Measurements from ENCODE around the gene PHACTR3.
A peak's percentile ranks its signal among the peaks of the same experiment; 100 is the strongest.

PHACTR3 gene

DNA sequence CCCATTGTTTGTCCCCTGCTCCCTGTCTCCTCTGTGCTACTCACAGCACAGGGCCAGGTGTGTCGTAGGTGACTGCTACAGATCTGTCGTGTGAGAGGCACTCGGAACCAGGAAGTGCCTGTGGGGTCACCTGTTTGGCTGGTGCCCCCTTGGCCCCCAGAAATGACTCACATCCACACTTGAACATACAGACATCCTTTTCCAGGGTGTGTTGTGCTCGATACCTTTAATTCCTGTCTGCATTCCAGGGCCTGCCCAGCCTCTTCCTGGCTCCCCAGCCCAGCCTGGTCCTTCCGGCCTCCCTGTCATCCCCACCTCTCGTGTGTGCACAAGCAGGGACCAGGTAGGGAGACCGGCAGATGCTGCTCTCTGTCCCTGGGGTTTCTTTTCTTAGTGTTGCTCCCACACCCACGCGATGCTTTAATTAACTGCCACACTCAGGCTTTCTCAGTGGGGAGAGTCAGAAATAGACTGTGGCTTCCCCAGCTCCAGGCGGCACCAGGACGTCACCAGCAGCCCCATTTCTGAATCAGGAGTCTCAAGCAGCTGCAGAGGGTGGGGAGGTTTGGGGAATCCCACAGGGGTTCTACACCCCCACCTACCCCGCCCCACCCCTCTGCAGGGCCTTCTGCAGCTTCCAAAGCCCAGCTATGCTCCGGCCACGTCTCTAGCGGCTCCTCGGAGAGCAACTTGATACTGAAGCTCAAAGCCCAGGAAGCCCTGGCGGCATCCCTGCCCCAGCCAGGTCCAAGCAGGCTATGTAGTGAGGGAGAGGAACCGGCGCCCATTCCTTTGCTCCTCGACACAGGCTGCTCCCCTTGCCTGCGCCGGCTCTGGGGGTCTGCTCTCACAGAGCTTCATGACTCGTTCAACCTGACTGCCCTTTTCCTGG lies 226.9 kb downstream of the PHACTR3 start:
- no peak overlapping the region for H3K27ac Mint-ChIP-seq
- H3K36me3 Mint-ChIP-seq (ENCODE audit: low read depth): no peaks in the 10 kb centered on the region
- H3K4me3 Mint-ChIP-seq: no peak overlapping the region
- H3K4me1 Mint-ChIP-seq: peaks cover 51% of the 10 kb centered on the region
- TF ChIP-seq, protein P1, sequence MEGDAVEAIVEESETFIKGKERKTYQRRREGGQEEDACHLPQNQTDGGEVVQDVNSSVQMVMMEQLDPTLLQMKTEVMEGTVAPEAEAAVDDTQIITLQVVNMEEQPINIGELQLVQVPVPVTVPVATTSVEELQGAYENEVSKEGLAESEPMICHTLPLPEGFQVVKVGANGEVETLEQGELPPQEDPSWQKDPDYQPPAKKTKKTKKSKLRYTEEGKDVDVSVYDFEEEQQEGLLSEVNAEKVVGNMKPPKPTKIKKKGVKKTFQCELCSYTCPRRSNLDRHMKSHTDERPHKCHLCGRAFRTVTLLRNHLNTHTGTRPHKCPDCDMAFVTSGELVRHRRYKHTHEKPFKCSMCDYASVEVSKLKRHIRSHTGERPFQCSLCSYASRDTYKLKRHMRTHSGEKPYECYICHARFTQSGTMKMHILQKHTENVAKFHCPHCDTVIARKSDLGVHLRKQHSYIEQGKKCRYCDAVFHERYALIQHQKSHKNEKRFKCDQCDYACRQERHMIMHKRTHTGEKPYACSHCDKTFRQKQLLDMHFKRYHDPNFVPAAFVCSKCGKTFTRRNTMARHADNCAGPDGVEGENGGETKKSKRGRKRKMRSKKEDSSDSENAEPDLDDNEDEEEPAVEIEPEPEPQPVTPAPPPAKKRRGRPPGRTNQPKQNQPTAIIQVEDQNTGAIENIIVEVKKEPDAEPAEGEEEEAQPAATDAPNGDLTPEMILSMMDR (IDR thresholded peaks at IDR 0.05; ENCODE audit: unreplicated experiment in 3 of 3): no peak
- peaks cover 56% of the 10 kb centered on the region for H3K27me3 Mint-ChIP-seq (ENCODE audit: low read depth)
- no peaks in the 10 kb centered on the region for H3K9me3 Mint-ChIP-seq

DNA sequence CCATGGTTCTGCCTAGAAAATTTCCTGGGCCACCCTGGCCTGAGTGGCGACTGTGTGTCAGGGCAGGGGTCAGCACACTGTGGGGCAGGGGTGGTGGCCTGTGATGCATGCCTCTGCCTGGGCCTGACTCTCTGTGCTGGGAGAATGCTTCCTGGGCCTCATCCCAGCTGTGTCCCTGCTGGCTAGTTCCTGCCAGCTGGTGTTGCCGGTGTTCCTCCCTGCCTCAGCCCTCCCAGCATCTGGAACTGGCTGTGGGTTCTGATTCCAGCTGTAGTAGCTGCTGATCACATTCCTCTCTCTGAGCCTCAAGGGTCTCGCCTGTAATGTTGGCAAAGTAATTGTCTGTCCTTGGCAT lies 227.6 kb downstream of the PHACTR3 start:
- H3K4me1 Mint-ChIP-seq: peaks cover 52% of the 10 kb centered on the region
- no peak overlapping the region for H3K27ac Mint-ChIP-seq
- no peaks in the 10 kb centered on the region for H3K36me3 Mint-ChIP-seq (ENCODE audit: low read depth)
- H3K9me3 Mint-ChIP-seq: no peaks in the 10 kb centered on the region
- TF ChIP-seq, protein P1 (IDR thresholded peaks at IDR 0.05; ENCODE audit: unreplicated experiment in 3 of 3): no peak
- H3K4me3 Mint-ChIP-seq: no peak overlapping the region
- peaks cover 56% of the 10 kb centered on the region for H3K27me3 Mint-ChIP-seq (ENCODE audit: low read depth)

DNA sequence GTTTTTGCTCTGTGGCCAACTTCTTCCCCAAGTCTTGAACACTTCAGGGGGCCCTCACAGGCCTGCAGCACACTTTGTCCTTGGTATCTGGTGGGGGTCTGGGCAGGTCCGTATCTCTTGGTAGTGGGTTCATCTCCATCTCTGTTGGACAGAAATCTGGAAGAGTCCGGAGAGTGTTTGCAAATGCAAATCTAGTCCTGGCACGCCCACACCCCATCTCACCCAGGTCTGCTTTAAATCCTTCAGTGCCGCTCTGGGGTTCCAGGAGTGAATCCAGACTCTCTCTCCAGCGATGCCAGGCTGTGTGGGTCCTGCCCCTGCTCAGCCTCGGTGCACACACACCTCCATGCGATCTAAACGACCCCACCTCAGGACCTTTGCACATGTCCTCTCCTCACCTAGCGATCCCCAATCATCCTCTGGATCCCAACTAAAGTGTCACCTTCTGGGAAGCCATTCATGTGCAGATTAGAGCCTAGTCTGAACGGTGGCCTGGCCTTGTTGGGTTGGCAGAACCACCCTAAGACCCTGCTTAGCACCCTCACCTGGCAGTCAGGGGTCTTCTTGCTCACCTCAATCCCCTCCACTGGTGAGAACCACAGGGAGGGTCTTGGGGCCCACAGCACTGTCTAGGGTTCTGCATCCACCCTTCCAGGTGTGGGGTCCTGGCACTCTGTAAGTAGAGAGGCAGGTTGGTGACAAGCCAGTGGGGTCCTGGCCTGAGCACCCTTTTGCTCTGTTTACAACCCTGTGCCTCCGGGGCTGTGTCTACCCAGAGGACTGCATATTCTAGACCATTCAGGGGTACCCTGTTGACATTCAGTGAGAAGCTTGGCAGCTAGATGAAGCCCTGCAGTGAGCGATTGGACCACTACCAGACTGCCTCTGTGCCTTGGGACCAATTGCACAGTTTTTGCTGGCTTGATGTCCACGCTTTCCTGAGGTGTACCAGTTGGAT lies 228.3 kb downstream of the PHACTR3 start:
- Mint-ChIP-seq H3K9me3 (no peaks in the 10 kb centered on the region), H3K27me3 (ENCODE audit: low read depth) (peaks cover 55% of the 10 kb centered on the region), H3K4me1 (peaks cover 58% of the 10 kb centered on the region), H3K36me3 (ENCODE audit: low read depth) (no peaks in the 10 kb centered on the region), H3K27ac (no peak overlapping the region), H3K4me3 (no peak overlapping the region)
- TF ChIP-seq, protein P1 (IDR thresholded peaks at IDR 0.05; ENCODE audit: unreplicated experiment in 3 of 3): no peak

DNA sequence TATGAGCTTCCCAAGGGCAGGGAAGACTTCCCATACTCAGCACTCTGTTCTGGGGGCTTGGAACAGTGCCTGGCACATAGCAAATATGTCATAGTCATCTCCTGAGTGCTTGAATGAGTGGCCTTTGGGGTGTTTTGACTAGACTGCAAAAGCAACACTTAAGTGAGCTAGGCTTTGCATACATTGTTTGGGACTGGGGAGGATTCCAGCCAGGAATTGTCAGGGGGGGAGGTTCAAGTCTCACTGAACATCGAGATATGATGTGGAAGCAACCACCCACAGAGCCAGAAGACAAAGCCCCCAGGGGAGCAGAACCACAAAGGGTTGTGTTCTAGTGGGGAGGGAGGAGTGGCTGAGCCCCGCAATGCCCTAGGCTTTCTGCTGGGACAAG lies 230.7 kb downstream of the PHACTR3 start:
- no peaks in the 10 kb centered on the region for H3K9me3 Mint-ChIP-seq
- H3K4me1 Mint-ChIP-seq: peaks cover 61% of the 10 kb centered on the region
- TF ChIP-seq, protein P1 (IDR thresholded peaks at IDR 0.05; ENCODE audit: unreplicated experiment in 3 of 3): no peak
- H3K27me3 Mint-ChIP-seq (ENCODE audit: low read depth): peaks cover 42% of the 10 kb centered on the region
- peak overlapping the region in 1 of 3 experiments; percentile 5 for H3K4me3 Mint-ChIP-seq
- peak overlapping the region; percentile 2 to 64 (median 50) for H3K27ac Mint-ChIP-seq
- H3K36me3 Mint-ChIP-seq (ENCODE audit: low read depth): no peaks in the 10 kb centered on the region

DNA sequence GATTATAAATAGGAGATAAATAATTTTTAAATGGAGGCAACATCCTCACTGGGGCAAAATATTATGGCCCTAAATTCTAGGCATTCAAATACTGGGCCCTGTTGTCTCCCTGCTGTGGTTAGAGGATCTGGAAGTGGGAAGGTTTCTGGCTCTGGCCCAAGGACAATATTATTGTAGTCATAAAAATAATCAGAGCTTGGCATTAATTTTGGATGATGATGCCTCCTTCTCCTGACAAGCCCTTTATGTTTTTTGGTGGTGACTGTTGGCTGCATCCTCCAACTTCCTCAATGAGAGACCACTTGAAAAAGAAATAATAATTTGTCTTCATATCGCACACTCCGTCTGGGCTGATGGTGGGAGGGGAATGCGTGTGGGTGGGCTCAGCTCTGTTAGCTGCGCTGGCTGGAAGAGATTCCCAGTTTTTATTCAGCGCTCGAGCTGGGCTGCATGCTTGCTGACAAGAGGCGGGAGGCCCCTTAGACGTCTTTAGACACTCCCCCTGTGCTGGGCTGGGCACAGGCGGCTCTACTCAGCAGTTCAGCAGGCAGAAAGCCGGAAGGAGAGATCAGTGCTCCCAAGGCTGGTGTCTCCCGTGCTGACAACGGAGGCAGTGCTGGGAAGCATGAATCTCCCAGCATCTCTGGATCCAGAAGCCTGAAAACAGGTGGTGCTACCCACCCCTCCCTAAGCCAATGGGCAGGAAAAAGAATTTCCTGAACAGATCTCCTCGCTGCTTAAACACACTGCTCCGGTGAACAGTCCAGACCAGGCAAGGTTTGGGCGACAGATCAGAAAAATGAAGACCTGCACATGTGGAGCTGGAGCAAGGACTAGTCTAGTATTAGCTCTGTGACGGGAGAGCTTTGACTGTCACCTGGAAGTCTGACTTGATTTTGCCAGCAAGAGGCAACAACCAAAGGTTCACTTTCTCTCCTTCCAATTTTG lies 231.4 kb downstream of the PHACTR3 start:
- TF ChIP-seq, protein P1 (IDR thresholded peaks at IDR 0.05; ENCODE audit: unreplicated experiment in 3 of 3): no peak
- Mint-ChIP-seq H3K4me1 (peaks cover 57% of the 10 kb centered on the region), H3K9me3 (no peaks in the 10 kb centered on the region), H3K36me3 (ENCODE audit: low read depth) (no peaks in the 10 kb centered on the region), H3K4me3 (peak overlapping the region; percentile 3 to 58 (median 40)), H3K27ac (peak overlapping the region; percentile 2 to 64 (median 50)), H3K27me3 (ENCODE audit: low read depth) (peaks cover 39% of the 10 kb centered on the region)
